NCI-H748 treated with DMSO at 0.1 percent for 48 hours (cell line): ENCODE measurements around the gene DCP2.

Experiments
- DNase-seq: peaks from one replicate; lab custom pipeline; 2025; lab: John Stamatoyannopoulos, UW

Gene DCP2

GRCh38 chr5:112967520-112968083 is 9.0 kb upstream of the DCP2 start:
- no peak for DNase-seq

DNA sequence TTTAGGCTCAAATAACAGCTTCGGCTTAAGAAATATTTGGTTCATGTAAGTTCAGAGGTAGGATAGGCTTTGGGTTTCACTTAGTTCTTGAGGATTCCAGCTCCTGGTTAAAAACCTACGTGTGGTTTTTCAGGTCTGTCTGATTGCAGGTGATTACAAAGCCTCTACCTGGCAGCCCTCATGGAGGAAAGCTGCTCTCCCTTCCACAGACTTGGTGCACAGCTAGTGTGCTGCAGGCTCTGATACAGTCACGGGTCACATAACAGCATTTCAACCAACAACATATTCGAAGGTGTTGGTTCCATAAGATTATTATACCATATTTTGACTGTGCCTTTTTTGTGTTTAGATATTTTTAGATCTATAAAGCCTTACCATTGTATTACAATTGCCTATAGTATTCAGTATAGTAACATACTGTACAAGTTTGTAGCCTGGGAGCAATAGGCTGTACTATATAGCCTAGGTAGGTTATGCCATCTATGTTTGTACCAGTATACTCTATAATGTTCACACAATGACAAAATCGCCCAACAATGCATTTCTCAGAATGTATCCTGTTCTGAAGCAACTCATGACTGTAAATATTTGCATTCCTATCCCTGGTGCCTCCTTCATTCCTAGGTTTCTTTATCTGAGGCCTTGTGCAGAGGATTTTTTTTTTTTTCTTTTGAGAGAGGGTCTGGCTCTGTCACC is 8.0 kb upstream of the DCP2 start:
- DNase-seq, result no peak

- DNase-seq, result no peak
These were observed 5.3 kb upstream of the DCP2 start for GRCh38 chr5:112971276-112971675.

- no peak for DNase-seq
These were observed 3.6 kb upstream of the DCP2 start for GRCh38 chr5:112973036-112973435.

GRCh38 chr5:112973904-112974303 is 2.7 kb upstream of the DCP2 start:
- DNase-seq, result no peak

GRCh38 chr5:112974901-112975300 is 1.7 kb upstream of the DCP2 start:
- no peak for DNase-seq

DNA sequence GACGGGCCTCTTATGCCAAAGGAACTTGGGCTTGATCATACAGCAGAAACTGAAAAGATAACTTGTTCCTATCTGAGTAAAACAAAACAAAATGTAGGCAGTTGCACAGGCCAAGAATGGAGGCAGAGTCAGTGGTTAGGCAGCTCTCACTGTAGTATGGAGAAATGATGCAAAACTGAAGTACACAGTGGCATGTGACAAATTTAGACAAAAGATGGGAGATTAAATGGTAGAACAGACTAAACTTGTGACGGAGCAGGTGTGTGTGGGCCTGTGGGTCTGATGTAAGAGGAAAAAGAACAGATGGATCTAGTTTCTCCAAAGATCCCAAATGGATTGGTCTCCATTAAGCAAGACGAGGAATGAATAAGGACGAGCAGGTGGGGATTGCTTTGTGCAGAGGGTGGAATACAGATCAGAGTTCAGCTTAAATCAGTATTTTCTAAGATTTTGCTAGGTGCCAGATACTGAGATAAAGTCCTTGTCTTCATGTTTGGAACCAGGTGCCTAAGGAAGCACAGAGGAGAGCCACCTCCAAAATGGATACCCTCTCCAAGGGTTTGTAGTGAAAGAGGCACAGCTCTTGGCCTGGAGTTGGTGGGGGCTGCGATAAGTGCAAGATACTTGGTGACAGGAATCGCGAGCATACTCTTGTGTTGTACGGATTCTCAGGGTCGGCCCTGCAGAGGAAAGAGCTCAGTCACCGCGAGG is 722 bp upstream of the DCP2 start:
- no peak for DNase-seq

DNA sequence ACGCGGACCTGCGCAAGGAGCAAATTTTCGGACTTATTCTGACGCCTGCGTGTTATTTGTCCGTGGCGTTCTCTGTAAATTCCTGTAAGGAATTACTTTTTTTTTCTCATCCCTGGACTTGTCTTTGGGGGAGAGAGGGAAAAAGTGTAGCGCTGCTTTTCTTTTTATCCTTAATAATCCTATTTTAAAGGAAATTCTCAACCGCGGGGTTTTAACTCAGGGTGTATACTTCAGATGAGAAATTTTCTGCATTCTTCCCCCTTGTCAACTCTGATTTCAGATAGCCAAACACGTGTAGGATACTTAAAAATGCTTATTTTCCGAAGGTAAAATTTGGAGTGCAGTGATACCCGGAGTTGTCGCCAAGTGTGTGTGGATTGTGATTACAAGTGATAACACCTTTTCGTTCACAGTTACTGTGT is 853 bp downstream of the DCP2 start:
- DNase-seq, result no peak

GRCh38 chr5:112978836-112979235 is 2.2 kb downstream of the DCP2 start:
- no peak for DNase-seq

- DNase-seq, result no peak
These were observed 3.1 kb downstream of the DCP2 start for GRCh38 chr5:112979723-112980122.

DNA sequence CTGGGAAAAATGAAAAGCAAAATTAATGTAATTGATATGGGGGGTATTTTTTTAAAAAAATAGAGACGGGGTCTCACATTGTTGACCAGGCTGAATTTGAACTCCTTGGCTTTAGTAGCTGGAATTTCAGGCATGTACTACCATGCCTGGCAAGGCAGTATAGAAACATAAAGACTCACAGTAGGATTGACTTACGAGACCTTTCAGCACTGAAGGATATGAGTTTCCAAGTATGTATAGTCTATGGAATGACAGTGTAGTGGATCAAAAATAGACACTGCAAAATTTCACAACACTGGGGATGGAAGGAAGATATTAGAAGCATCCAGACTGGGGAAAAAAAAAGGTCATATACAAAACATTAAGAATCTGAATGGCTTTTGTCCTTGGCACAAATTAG is 6.8 kb downstream of the DCP2 start:
- DNase-seq, result no peak

- no peak for DNase-seq
These were observed 9.6 kb downstream of the DCP2 start for GRCh38 chr5:112986224-112986623.

- peak; percentile 47 for DNase-seq
These were observed 19.4 kb downstream of the DCP2 start for GRCh38 chr5:112995764-112996618.

GRCh38 chr5:112996830-112997374 is 20.3 kb downstream of the DCP2 start:
- DNase-seq, result no peak

DNA sequence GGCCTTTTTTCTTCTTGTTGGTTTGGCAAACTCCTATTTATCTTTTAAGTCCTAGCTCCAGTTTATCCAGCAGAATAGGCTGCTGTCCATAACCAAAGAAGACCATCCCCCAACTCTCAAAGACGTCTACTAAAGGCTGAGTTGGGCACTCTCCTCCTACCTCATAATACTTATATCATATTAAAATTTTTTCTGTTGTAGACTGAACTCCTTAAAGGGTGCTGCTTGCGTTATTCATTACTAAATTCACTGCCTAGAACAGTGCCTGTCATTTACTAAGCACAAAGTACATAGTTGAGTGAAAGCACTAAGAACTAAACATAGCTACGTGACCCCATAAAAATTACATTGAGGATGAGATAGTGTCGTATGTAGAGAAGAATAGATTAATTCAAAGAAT is 21.7 kb downstream of the DCP2 start:
- no peak for DNase-seq

DNA sequence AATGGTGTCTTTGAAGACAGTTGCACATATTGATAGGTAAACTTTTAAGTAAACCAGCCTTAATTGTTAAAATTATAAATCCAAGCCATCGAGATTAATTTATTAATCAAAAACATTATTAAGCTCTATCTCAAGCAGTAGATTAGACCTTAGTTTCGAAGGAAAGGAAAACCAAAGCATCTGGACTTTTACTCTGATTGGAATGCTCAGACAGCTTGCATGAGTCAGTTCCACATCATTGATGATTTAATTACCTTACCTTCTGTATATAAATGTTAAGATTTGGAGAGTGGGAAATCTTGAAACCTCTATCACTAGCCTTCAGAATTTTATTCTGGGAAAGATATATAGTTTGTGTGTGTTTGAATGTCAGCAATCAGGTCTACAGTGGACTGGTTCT is 23.9 kb downstream of the DCP2 start:
- no peak for DNase-seq

DNA sequence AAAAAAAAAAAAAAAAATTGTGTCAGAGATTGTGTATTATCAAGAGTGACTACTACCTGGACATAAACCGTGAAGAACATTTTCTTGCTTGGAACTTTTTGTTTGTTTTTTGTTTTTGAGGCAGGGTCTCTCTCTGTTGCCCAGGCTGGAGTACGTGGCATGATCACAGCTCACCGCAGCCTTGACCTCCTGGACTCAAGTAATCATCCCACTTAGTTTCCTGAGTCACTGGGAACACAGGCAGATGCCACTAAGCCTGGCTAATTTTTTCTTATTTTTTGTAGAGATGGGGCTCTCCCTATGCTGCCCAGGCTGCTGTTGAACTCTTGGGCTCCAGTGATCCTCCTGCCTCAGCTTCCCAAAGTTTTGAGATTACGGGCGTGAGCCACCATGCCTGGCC is 25.8 kb downstream of the DCP2 start:
- DNase-seq, result no peak

- DNase-seq, result no peak
These were observed 27.2 kb downstream of the DCP2 start for GRCh38 chr5:113003763-113004162.

- no peak for DNase-seq
These were observed 28.9 kb downstream of the DCP2 start for GRCh38 chr5:113005454-113005853.

- DNase-seq, result no peak
These were observed 41.5 kb downstream of the DCP2 start for GRCh38 chr5:113017881-113018635.

GRCh38 chr5:113020461-113021273 is 44.1 kb downstream of the DCP2 start:
- no peak for DNase-seq
